CD4-positive, alpha-beta T cell treated with Interleukin-4 for 4 hours (primary cell): ENCODE results near the gene PDZD2.
"Not testable (repeated sequence)": the region's sequence is repeated elsewhere in the genome, so short reads cannot be mapped to it uniquely, and the experiment has no call there.

Experiments
- DNase-seq: peaks from one replicate; pipeline ENCODE4 v3.0.0-alpha.2; 2020

The PDZD2 gene

GRCh38 chr5:32020946-32021345 lies 382.0 kb downstream of the PDZD2 start:
- DNase-seq: no peak

- no peak for DNase-seq
These were observed 382.8 kb downstream of the PDZD2 start for GRCh38 chr5:32021771-32022170.

GRCh38 chr5:32022638-32023037 lies 383.7 kb downstream of the PDZD2 start:
- no peak for DNase-seq

- DNase-seq: no peak
These were observed 384.9 kb downstream of the PDZD2 start for GRCh38 chr5:32023816-32024215.

DNA sequence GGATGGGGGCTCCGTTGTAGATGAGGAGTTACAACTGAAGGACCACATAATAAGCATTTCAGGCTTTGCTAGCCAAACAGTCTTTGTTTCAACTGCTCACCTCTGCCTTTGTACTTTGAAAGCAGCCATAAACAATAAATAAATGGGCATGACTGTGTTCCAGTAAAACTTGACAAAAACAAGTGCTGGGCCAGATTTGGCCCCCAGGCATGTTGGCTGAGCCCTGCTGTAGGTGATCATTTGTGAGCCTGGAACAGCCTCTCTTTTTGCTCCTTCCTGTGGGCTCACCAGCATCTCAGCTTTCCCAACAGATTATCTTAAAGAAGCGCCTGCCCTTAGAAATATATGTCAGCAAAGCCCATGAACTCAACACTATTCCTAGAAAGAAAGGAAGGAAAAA lies 385.8 kb downstream of the PDZD2 start:
- DNase-seq: no peak

GRCh38 chr5:32027093-32027716 lies 388.3 kb downstream of the PDZD2 start:
- DNase-seq: no peak

GRCh38 chr5:32027717-32028458 lies 389.0 kb downstream of the PDZD2 start:
- no peak for DNase-seq

DNA sequence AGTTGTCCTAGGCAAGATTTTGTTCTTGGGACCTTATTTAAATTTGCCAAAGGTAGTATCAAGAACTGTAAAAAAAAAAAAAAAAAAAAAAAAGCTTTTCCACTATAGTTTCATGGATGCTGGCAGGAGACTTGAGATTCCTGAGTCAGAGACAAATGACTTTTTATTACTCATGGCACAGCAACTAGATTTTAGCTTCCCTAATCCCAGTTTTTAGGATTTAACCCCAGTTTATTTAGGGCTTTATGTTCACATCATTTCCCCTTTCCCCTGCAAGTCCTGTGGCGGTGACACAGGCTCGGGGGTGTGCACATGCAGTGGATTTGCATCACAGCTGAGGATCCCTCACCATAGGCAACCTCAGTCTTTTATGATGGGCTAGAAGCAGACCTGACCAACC lies 390.3 kb downstream of the PDZD2 start:
- DNase-seq: no peak

GRCh38 chr5:32029781-32030180 lies 390.9 kb downstream of the PDZD2 start:
- no peak for DNase-seq

DNA sequence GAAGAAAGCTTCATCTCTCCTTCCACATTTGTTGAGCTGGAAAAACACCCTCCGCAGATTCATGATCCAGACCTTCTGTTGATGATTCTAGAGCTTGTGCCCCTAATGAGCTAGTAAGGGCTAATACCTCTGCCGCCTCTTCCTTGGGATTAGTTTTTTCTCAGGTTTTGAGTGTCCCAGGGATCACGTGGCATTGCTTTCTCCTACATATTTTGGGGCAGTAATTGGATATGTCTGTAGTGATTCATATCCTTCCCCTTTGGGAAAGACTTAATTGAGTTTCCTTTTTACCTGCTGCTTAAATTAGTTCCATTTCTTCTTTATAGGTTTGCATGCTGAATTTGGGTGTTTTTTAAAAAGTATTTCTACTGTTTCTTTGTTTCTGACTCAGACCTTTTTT lies 391.3 kb downstream of the PDZD2 start:
- no peak for DNase-seq

DNA sequence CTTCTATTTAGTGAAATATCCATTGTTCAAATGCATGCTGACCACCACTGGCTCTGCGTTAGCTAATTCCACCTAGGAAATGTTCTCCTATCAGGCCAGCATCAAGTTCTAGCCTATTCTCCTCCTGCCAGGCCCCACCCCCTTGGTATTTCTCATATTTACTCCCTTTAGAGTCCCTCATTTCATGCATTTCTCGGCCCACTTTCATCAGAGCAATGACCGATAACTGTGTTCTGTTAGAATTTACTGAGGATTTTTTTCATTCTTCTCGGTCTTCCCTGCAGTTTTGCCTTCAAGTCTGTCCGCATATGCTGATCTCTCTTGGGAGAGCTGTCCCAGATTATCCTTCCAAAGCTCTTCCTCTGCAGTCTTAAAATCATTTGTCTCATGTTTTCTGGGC lies 391.8 kb downstream of the PDZD2 start:
- DNase-seq: no peak

DNA sequence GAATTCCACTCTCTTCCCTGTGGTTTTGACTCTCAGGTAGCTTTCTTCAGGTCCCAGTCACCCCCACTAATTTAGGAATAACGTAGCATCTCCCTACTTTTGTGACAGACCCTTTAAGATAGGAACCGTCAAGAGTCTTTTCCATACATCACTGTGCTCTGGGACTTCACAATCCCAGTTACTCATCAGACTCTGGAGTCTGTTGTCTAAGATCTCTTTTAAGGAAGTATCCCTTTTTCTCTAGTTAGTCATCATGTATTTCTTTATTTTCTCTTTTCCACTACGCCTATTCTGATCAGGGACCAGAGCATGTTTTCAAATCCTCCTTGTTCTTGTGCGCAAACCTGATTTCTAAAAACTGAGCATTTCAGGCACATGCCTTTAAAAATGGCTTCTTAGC lies 392.2 kb downstream of the PDZD2 start:
- DNase-seq: no peak

GRCh38 chr5:32038523-32038922 lies 399.6 kb downstream of the PDZD2 start:
- DNase-seq: no peak

DNA sequence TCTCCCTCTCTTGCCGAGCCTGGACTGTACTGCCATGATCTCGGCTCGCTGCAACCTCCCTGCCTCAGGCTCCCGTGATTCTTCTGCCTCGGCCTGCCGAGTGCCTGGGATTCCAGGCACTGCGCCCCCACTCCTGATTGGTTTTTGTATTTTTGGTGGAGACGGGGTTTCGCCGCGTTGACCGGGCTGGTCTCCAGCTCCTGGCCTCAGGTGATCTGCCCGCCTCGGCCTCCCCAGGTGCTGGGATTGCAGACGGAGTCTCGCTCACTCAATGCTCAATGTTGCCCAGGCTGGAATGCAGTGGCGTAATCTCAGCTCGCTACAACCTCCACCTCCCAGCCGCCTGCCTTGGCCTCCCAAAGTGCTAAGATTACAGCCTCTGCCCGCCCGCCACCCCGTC lies 400.2 kb downstream of the PDZD2 start:
- DNase-seq: not testable (repeated sequence)

- not testable (repeated sequence) for DNase-seq
These were observed 400.7 kb downstream of the PDZD2 start for GRCh38 chr5:32039601-32040000.

DNA sequence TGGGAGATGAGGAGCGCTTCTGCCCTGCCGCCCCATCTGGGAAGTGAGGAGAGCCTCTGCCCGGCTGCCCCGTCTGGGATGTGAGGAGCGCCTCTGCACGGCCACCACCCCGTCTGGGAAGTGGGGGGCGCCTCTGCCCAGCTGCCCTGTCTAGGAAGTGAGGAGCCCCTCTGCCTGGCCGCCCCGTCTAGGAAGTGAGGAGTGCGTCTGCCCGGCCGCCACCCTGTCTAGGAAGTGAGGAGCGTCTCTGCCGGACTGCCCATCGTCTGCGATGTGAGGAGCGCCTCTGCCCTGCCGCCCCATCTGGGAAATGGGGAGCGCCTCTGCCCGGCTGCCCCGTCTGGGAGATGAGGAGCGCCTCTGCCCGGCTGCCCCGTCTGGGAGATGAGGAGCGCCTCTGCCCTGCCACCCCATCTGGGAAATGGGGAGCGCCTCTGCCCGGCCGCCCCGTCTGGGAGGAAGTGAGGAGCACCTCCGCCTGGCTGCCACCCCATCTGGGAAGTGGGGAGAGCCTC lies 401.3 kb downstream of the PDZD2 start:
- DNase-seq: not testable (repeated sequence)

- no peak for DNase-seq
These were observed 403.6 kb downstream of the PDZD2 start for GRCh38 chr5:32042551-32042961.

- no peak for DNase-seq
These were observed 404.2 kb downstream of the PDZD2 start for GRCh38 chr5:32043105-32043504.

DNA sequence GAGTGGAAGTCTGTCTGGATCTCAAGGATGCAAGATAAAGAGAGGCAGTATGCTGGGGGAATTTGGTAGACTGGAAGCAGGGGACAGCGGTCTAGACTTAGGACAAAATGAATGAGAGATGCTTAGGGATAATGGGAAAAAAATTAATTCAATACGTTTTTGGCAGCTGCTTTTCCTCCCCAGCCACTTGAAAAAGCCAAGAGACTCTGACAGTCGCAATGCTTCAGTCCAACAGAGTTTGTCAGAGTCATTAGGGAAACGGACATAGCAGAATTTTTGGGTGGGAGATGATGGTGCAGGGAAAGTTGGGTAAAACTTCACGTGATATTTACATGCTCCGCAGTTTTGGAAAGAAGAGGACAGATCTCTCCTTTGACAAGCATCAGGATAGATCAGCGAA lies 405.5 kb downstream of the PDZD2 start:
- no peak for DNase-seq

GRCh38 chr5:32044939-32045338 lies 406.0 kb downstream of the PDZD2 start:
- DNase-seq: no peak

- DNase-seq: no peak
These were observed 408.1 kb downstream of the PDZD2 start for GRCh38 chr5:32047056-32047455.

DNA sequence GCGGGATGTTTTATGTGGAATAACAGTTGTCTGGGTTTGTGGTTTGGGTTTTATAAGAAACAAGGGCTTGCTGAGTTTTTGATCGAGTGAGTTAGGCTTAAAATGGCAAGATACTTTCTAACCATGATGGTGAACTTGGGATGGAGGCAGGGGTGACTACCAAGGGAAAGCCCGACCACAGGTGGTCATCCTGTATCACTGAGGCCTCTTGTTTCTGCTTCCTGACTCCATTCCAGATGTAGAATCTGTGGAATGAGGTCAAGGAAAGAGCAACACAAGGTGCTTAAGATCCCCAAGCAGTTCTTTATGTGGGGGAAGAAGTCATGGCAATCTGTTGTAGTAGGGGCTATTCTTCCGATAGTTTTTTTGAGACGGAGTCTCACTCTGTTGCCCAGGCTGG lies 412.9 kb downstream of the PDZD2 start:
- no peak for DNase-seq

DNA sequence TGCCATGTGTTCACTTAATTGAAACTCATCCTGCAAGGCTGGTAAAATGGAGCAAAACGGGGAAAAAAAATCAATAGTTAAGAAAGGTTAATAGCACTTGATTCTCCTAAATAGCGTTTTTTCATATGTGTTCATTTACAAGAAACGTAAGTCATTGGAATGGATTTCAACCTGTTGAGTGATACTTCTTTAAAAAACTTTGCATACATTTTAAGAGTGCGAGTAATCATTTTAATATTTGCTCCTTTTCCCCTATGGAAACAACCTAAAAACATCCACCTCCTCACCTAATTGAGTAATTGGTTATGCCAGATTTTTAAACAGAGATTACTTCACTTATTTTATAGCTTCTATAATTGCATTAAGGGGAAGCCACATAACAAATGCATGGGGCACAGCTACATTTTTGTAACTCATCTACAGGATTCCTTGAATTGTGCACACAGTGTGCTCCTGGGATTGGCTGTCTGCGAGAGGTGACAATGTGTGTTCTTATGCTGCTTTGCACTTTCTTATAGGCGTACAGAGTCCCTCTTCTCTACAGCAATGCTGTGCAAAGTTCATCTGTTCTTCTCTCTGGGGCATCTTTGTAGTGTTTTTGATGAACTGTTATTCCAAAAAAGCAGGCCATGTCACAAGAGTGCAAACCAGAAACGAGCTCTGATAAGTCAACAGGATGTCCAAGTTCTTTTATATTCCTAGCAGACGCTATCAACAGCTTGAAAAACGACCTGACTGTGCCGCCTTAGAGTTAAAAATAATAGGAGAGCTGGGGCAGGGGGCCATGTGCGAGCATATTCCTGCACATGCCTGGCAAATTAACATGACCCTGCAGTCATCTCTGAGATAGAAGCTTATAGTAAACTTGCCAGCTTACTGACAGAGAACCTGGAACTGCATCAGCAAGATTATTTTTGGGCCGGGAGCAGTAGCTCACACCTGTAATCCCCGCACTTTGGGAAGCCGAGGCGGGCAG lies 417.2 kb downstream of the PDZD2 start:
- DNase-seq: no peak
